NK-92 treated with Interleukin-12 subunit alpha and Interleukin-12 subunit beta, amount 100 ng/mL, for 24 hours (cell line): ENCODE results near the gene C17orf107.
A peak's percentile ranks its signal among the peaks of the same experiment; 100 is the strongest.

Experiments used
- DNase-seq: peaks from one replicate; lab custom pipeline; 2025; lab: John Stamatoyannopoulos, UW

The C17orf107 gene

GRCh38 chr17:4937553-4937952, 38.2 kb downstream of the C17orf107 start:
- no peak for DNase-seq

GRCh38 chr17:4938069-4938491, 38.7 kb downstream of the C17orf107 start:
- no peak for DNase-seq

- DNase-seq: no peak
Observed at GRCh38 chr17:4938688-4939545, 39.6 kb downstream of the C17orf107 start.

GRCh38 chr17:4939546-4939795, 40.1 kb downstream of the C17orf107 start:
- DNase-seq: no peak

GRCh38 chr17:4939796-4940554, 40.6 kb downstream of the C17orf107 start, which contains the start of the genes RNF167 and SLC25A11:
RNF167 (plus strand) TSS chr17:4940268; CDS start chr17:4940910, 642 bp downstream.
SLC25A11 (minus strand) TSS chr17:4940046; CDS start chr17:4939910, 136 bp downstream.
- DNase-seq: peak; percentile 93

GRCh38 chr17:4940555-4941318, 41.4 kb downstream of the C17orf107 start:
- DNase-seq: peak; percentile 14

GRCh38 chr17:4941319-4941610, 41.9 kb downstream of the C17orf107 start:
- DNase-seq: no peak

GRCh38 chr17:4942760-4943508, 43.6 kb downstream of the C17orf107 start:
- no peak for DNase-seq

- DNase-seq: peak; percentile 10
Observed at GRCh38 chr17:4944163-4944553, 44.8 kb downstream of the C17orf107 start.

- no peak for DNase-seq
Observed at GRCh38 chr17:4944554-4945175, 45.3 kb downstream of the C17orf107 start.

GRCh38 chr17:4945176-4945943, 46.0 kb downstream of the C17orf107 start:
- peak; percentile 51 for DNase-seq

- DNase-seq: no peak
Observed at GRCh38 chr17:4945944-4946280, 46.6 kb downstream of the C17orf107 start.

- DNase-seq: no peak
Observed at GRCh38 chr17:4946312-4946976, 47.1 kb downstream of the C17orf107 start.

GRCh38 chr17:4947010-4947410, 47.7 kb downstream of the C17orf107 start:
- DNase-seq: no peak

GRCh38 chr17:4947411-4948165, 48.3 kb downstream of the C17orf107 start:
- DNase-seq: peak; percentile 55

- DNase-seq: peak; percentile 75
Observed at GRCh38 chr17:4948166-4948930, 49.0 kb downstream of the C17orf107 start, which contains the start of gene PFN1. PFN1 (minus strand) TSS chr17:4948530; CDS start chr17:4948394, 136 bp downstream.

GRCh38 chr17:4948931-4949320, 49.6 kb downstream of the C17orf107 start:
- peak; percentile 54 for DNase-seq

- DNase-seq: peak; percentile 68
Observed at GRCh38 chr17:4949321-4950074, 50.2 kb downstream of the C17orf107 start.
